HepG2 (cell line): ENCODE data around the gene EIF6. TPM values are rescaled to one million over a fixed set of nuclear protein-coding genes. Genes with fewer than 3 reads are reported as not detected.

ENCODE experiments used
- ATF6 ChIP-seq: sonication (generic); formaldehyde crosslinking; conservative IDR thresholded peaks from 2 replicates; pipeline ENCODE4 v1.4.0; 2020; ENCODE audit warnings: missing genetic modification reagents
- CENPBD1 ChIP-seq: sonication (generic); formaldehyde crosslinking; IDR thresholded peaks from 2 replicates; pipeline ENCODE4 v1.8.0; 2022; ENCODE audit warnings: missing genetic modification reagents, low read depth, mild to moderate bottlenecking, borderline replicate concordance
- CTCF ChIP-seq: sonication (generic); formaldehyde crosslinking; IDR thresholded peaks from 2 replicates; pipeline ENCODE4 v1.5.0; 2020; ENCODE audit warnings: mild to moderate bottlenecking, missing genetic modification reagents, moderate library complexity
- DNMT1 ChIP-seq: sonication (generic); formaldehyde crosslinking; IDR thresholded peaks from 2 replicates; pipeline ENCODE4 v1.5.1; 2020; ENCODE audit warnings: mild to moderate bottlenecking, missing genetic modification reagents
- FOXC1 ChIP-seq: sonication (generic); formaldehyde crosslinking; IDR thresholded peaks from 2 replicates; pipeline ENCODE4 v1.8.0; 2022; ENCODE audit warnings: mild to moderate bottlenecking, missing genetic modification reagents, borderline replicate concordance
- GATAD2A ChIP-seq: IDR thresholded peaks from 2 replicates; pipeline ENCODE4 v1.6.1; 2016
- IRX3 ChIP-seq: sonication (generic); formaldehyde crosslinking; IDR thresholded peaks from 2 replicates; pipeline ENCODE4 v1.8.1; 2023; ENCODE audit warnings: mild to moderate bottlenecking, low read depth, missing genetic modification reagents, borderline replicate concordance
- KAT7 ChIP-seq: IDR thresholded peaks from 2 replicates; pipeline ENCODE4 v1.6.1; 2018; ENCODE audit warnings: borderline replicate concordance, missing compliant biosample characterization
- MIER2 ChIP-seq: IDR thresholded peaks from 2 replicates; pipeline ENCODE4 v1.6.1; 2016; ENCODE audit warnings: missing biosample characterization, missing genetic modification reagents
- MXI1 ChIP-seq: IDR thresholded peaks from 3 replicates; pipeline ENCODE4 v1.6.1; 2012; ENCODE audit warnings: low read depth, low read length, inconsistent platforms, borderline replicate concordance
- ONECUT2 ChIP-seq: sonication (generic); formaldehyde crosslinking; IDR thresholded peaks from 2 replicates; pipeline ENCODE4 v1.4.0; 2020; ENCODE audit warnings: missing genetic modification reagents
- PITX1 ChIP-seq: sonication (generic); formaldehyde crosslinking; IDR thresholded peaks from 2 replicates; pipeline ENCODE4 v1.5.1; 2020; ENCODE audit warnings: mild to moderate bottlenecking, missing genetic modification reagents
- PPARG ChIP-seq: conservative IDR thresholded peaks from 2 replicates; pipeline ENCODE4 v1.6.1; 2016; ENCODE audit warnings: missing biosample characterization, missing genetic modification reagents
- RCOR2 ChIP-seq: IDR thresholded peaks from 2 replicates; pipeline ENCODE4 v1.6.1; 2016; ENCODE audit warnings: missing biosample characterization, missing genetic modification reagents
- REPIN1 ChIP-seq: sonication (generic); formaldehyde crosslinking; IDR thresholded peaks from 2 replicates; pipeline ENCODE4 v1.8.0; 2022; ENCODE audit warnings: missing genetic modification reagents, low read depth, mild to moderate bottlenecking, borderline replicate concordance
- SMAD9 ChIP-seq: sonication (generic); formaldehyde crosslinking; IDR thresholded peaks from 2 replicates; pipeline ENCODE4 v1.5.1; 2020; ENCODE audit warnings: mild to moderate bottlenecking, missing genetic modification reagents
- SP140L ChIP-seq: sonication (generic); formaldehyde crosslinking; IDR thresholded peaks from 2 replicates; pipeline ENCODE4 v1.4.0; 2020; ENCODE audit warnings: missing genetic modification reagents, borderline replicate concordance
- ZNF230 ChIP-seq: sonication (generic); formaldehyde crosslinking; IDR thresholded peaks from 2 replicates; pipeline ENCODE4 v1.4.0; 2020; ENCODE audit warnings: mild to moderate bottlenecking, missing genetic modification reagents
- ZNF335 ChIP-seq: sonication (generic); formaldehyde crosslinking; IDR thresholded peaks from 2 replicates; pipeline ENCODE4 v1.4.0; 2020; ENCODE audit warnings: missing genetic modification reagents
- ZNF484 ChIP-seq: sonication (generic); formaldehyde crosslinking; IDR thresholded peaks from 2 replicates; pipeline ENCODE4 v1.5.1; 2020; ENCODE audit warnings: mild to moderate bottlenecking, low read depth, missing genetic modification reagents, borderline replicate concordance
- ZNF574 ChIP-seq: sonication (generic); formaldehyde crosslinking; IDR thresholded peaks from 2 replicates; pipeline ENCODE4 v1.4.0; 2020; ENCODE audit warnings: missing genetic modification reagents
- ZNF577 ChIP-seq: sonication (generic); formaldehyde crosslinking; IDR thresholded peaks from 2 replicates; pipeline ENCODE4 v1.4.0; 2020; ENCODE audit warnings: mild to moderate bottlenecking, low read depth, missing genetic modification reagents, borderline replicate concordance
- ZNF720 ChIP-seq: sonication (generic); formaldehyde crosslinking; IDR thresholded peaks from 2 replicates; pipeline ENCODE4 v1.4.0; 2020; ENCODE audit warnings: missing genetic modification reagents
- ZNF776 ChIP-seq: sonication (generic); formaldehyde crosslinking; IDR thresholded peaks from 2 replicates; pipeline ENCODE4 v1.4.0; 2020; ENCODE audit warnings: mild to moderate bottlenecking, missing genetic modification reagents
- polyA plus RNA-seq, 8 experiments: library from polyadenylated mRNA; depleted of rRNA in 3 of 8; stranded (reverse) in 7 of 8; unstranded in 1 of 8; fragments of >200 nt; fragmentation: Illumina TruSeq in 4 of 8; extraction: Trizol in 4 of 8; gene quantifications; 2 replicates each; pipeline versions ENCODE4 v1.2.1 to v1.2.3, GENCODE V29; 2011 to 2016; ENCODE audit warnings: low read depth in 4 of 8, missing spikeins in 1 of 8, mixed read lengths in 1 of 8; ENCODE audit not compliant: insufficient read depth in 1 of 8
- total RNA-seq, 5 experiments: library from RNA; depleted of rRNA; stranded (reverse); fragments of >200 nt; fragmentation: Illumina TruSeq; extraction: Trizol; gene quantifications; 2 replicates each; pipeline ENCODE4 v1.2.3, GENCODE V29; 2016; ENCODE audit warnings: low read depth in 1 of 5

Gene EIF6
- total and polyA plus RNA-seq, 2 of the 13 experiments (the other 11 are each of a cell fraction or from before 2014, with no cell fraction given): 462 to 466 TPM

- TF ChIP-seq ATF6 (CRISPR knock-in tag) (peak; percentile 81; the same call in 1 of the 2 replicates), SP140L (CRISPR knock-in tag) (no peak), IRX3 (CRISPR knock-in tag) (no peak), GATAD2A (CRISPR knock-in tag) (peak; percentile 76), MXI1 (peak; percentile 67; the same call in 1 of the 3 replicates), FOXC1 (CRISPR knock-in tag) (0 out of 2 replicates have a peak, but pooled peaks have one; percentile 32), PPARG (CRISPR knock-in tag) (peak; percentile 64), MIER2 (peak; percentile 83; the same call in 1 of the 2 replicates), ZNF577 (CRISPR knock-in tag) (no peak), ZNF484 (CRISPR knock-in tag) (no peak), RCOR2 (CRISPR knock-in tag) (peak; percentile 70), ZNF335 (CRISPR knock-in tag) (0 out of 2 replicates have a peak, but pooled peaks have one; percentile 73), ZNF230 (CRISPR knock-in tag) (no peak), ZNF574 (CRISPR knock-in tag) (peak; percentile 90), DNMT1 (CRISPR knock-in tag) (peak; percentile 8; the same call in 1 of the 2 replicates), ZNF720 (CRISPR knock-in tag) (no peak), CENPBD1 (no peak), SMAD9 (CRISPR knock-in tag) (no peak), KAT7 (CRISPR knock-in tag) (no peak), ZNF776 (CRISPR knock-in tag) (no peak), CTCF (peak; percentile 100), ONECUT2 (no peak), REPIN1 (CRISPR knock-in tag) (0 out of 2 replicates have a peak, but pooled peaks have one; percentile 50), PITX1 (CRISPR knock-in tag) (peak; percentile 66; the same call in 1 of the 2 replicates)
Measured at GRCh38 chr20:35303735-35304491, 19.3 kb upstream of the EIF6 start (continued).
